HepG2 (cell line): ENCODE measurements around the gene VPS13D. TPM values are rescaled to one million over a fixed set of nuclear protein-coding genes. Genes with fewer than 3 reads are reported as not detected.
A peak's percentile ranks its signal among the peaks of the same experiment; 100 is the strongest.

Experiments
- AHR ChIP-seq: IDR thresholded peaks from 2 replicates; pipeline ENCODE4 v1.6.1; 2018; ENCODE audit warnings: missing genetic modification reagents, missing compliant biosample characterization
- CHD4 ChIP-seq: fragments of 200-600 bp; sonication (generic); IDR thresholded peaks from 2 replicates; pipeline ENCODE4 v1.7.0; 2017; ENCODE audit warnings: mild to moderate bottlenecking, low read length, borderline replicate concordance
- FOXA1 ChIP-seq, 2 experiments: fragments of 450-650 bp in 1 of 2; sonication (generic) in 1 of 2; formaldehyde crosslinking in 1 of 2; IDR thresholded peaks; 2 replicates each; pipeline versions ENCODE4 v1.4.0 to v1.6.1; 2016 to 2020; ENCODE audit warnings: missing genetic modification reagents in 1 of 2
- FOXO1 ChIP-seq: sonication (generic); formaldehyde crosslinking; IDR thresholded peaks from 2 replicates; pipeline ENCODE4 v1.4.0; 2020; ENCODE audit warnings: missing genetic modification reagents
- HOXD1 ChIP-seq: sonication (generic); formaldehyde crosslinking; IDR thresholded peaks from 2 replicates; pipeline ENCODE4 v1.5.0; 2020; ENCODE audit warnings: missing genetic modification reagents
- RARG ChIP-seq: sonication (generic); formaldehyde crosslinking; IDR thresholded peaks from 2 replicates; pipeline ENCODE4 v1.4.0; 2020; ENCODE audit warnings: low read depth, mild to moderate bottlenecking, missing genetic modification reagents
- SNRNP70 ChIP-seq: fragments of 200-400 bp; formaldehyde crosslinking; IDR thresholded peaks from 2 replicates; pipeline ENCODE4 v1.6.1; 2017; ENCODE audit warnings: mild to moderate bottlenecking, low read depth, low read length, moderate library complexity
- SRSF1 ChIP-seq: fragments of 200-400 bp; formaldehyde crosslinking; optimal IDR thresholded peaks from 2 replicates; pipeline ENCODE3; 2017; ENCODE audit warnings: mild to moderate bottlenecking, low read depth, low read length, moderate library complexity
- ZNF180 ChIP-seq: sonication (generic); formaldehyde crosslinking; IDR thresholded peaks from 2 replicates; pipeline ENCODE4 v1.4.0; 2020; ENCODE audit warnings: low read depth, missing genetic modification reagents, borderline replicate concordance
- ZNF572 ChIP-seq: sonication (generic); formaldehyde crosslinking; IDR thresholded peaks from 2 replicates; pipeline ENCODE4 v1.5.1; 2020; ENCODE audit warnings: mild to moderate bottlenecking, missing genetic modification reagents
- ZNF674 ChIP-seq: sonication (generic); formaldehyde crosslinking; IDR thresholded peaks from 2 replicates; pipeline ENCODE4 v1.5.0; 2020; ENCODE audit warnings: low read depth, mild to moderate bottlenecking, missing genetic modification reagents
- ZNF766 ChIP-seq: sonication (generic); formaldehyde crosslinking; IDR thresholded peaks from 2 replicates; pipeline ENCODE4 v1.5.0; 2020; ENCODE audit warnings: missing genetic modification reagents, borderline replicate concordance
- polyA plus RNA-seq, 8 experiments: library from polyadenylated mRNA; depleted of rRNA in 3 of 8; stranded (reverse) in 7 of 8; unstranded in 1 of 8; fragments of >200 nt; fragmentation: Illumina TruSeq in 4 of 8; extraction: Trizol in 4 of 8; gene quantifications; 2 replicates each; pipeline versions ENCODE4 v1.2.1 to v1.2.3, GENCODE V29; 2011 to 2016; ENCODE audit warnings: low read depth in 4 of 8, missing spikeins in 1 of 8, mixed read lengths in 1 of 8; ENCODE audit not compliant: insufficient read depth in 1 of 8
- total RNA-seq, 5 experiments: library from RNA; depleted of rRNA; stranded (reverse); fragments of >200 nt; fragmentation: Illumina TruSeq; extraction: Trizol; gene quantifications; 2 replicates each; pipeline ENCODE4 v1.2.3, GENCODE V29; 2016; ENCODE audit warnings: low read depth in 1 of 5
- TF ChIP-seq, protein P1 (sequence below): sonication (generic); formaldehyde crosslinking; IDR thresholded peaks from 2 replicates; pipeline ENCODE4 v1.4.0; 2020; ENCODE audit warnings: mild to moderate bottlenecking, missing genetic modification reagents
- TF ChIP-seq, protein P2 (sequence below): sonication (generic); formaldehyde crosslinking; IDR thresholded peaks from 2 replicates; pipeline ENCODE4 v1.5.0; 2020; ENCODE audit warnings: missing genetic modification reagents
- TF ChIP-seq, protein P3 (sequence below): sonication (generic); formaldehyde crosslinking; IDR thresholded peaks from 2 replicates; pipeline ENCODE4 v1.4.0; 2020; ENCODE audit warnings: missing genetic modification reagents, mild to moderate bottlenecking, borderline replicate concordance
- TF ChIP-seq, protein P4 (sequence below): IDR thresholded peaks from 2 replicates; pipeline ENCODE4 v1.6.1; 2016; ENCODE audit warnings: low read depth, borderline replicate concordance
- TF ChIP-seq, protein P5 (sequence below), 2 experiments: sonication (generic) in 1 of 2; formaldehyde crosslinking in 1 of 2; IDR thresholded peaks; 2 replicates each; pipeline versions ENCODE4 v1.4.0 to v1.6.1; 2016 to 2020; ENCODE audit warnings: borderline replicate concordance in 1 of 2, low read depth in 1 of 2, mild to moderate bottlenecking in 1 of 2, missing genetic modification reagents in 1 of 2

The VPS13D gene
- total and polyA plus RNA-seq, 2 of the 13 experiments (the other 11 are each of a cell fraction or from before 2014, with no cell fraction given): 8.6 to 13.9 TPM

DNA sequence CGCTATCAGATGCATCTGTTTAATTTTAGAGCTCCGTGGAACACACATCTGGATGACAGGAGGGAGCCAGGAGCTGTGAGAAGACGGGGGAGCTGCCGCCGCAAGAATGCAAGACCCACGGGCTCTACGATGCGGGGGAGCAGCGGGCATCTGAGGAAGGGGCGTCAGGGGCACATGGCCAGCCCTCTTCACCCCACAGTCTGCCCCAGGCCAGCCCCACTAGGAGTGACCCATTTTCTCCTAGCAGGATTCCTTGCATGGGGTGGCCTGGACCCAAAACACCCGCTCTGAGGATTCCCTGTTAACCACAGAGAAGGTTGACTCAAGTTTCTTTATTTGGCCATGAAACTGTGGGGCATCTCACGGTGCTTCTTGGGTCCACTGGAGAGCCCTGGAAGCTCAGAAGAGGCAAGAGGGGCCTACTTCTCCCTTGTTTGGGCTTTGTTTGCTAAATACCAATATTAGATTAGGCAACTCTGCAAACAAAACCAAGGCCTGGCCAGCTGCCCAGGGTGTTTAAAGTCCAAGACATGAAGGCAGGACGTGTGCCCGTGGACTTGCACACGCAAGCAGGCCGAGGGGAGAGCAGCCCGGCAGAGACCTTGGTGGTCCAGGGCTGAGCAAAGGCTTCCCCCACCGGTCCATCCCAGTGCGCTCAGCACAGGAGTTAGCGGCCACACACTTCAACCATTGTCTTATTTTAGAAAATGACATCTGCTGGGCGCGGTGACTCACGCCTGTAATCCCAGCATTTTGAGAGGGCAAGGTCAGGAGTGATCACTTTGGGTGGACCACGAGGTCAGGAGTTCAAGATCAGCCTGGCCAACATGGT, 298.4 kb downstream of the VPS13D start (continued):
- TF ChIP-seq SRSF1: no peak
- TF ChIP-seq FOXO1 (CRISPR knock-in tag): peak; percentile 94
- TF ChIP-seq, protein P1, sequence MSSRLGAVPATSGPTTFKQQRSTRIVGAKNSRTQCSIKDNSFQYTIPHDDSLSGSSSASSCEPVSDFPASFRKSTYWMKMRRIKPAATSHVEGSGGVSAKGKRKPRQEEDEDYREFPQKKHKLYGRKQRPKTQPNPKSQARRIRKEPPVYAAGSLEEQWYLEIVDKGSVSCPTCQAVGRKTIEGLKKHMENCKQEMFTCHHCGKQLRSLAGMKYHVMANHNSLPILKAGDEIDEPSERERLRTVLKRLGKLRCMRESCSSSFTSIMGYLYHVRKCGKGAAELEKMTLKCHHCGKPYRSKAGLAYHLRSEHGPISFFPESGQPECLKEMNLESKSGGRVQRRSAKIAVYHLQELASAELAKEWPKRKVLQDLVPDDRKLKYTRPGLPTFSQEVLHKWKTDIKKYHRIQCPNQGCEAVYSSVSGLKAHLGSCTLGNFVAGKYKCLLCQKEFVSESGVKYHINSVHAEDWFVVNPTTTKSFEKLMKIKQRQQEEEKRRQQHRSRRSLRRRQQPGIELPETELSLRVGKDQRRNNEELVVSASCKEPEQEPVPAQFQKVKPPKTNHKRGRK (CRISPR knock-in tag): no peak
- TF ChIP-seq HOXD1 (CRISPR knock-in tag): peak; percentile 86
- TF ChIP-seq, protein P2, sequence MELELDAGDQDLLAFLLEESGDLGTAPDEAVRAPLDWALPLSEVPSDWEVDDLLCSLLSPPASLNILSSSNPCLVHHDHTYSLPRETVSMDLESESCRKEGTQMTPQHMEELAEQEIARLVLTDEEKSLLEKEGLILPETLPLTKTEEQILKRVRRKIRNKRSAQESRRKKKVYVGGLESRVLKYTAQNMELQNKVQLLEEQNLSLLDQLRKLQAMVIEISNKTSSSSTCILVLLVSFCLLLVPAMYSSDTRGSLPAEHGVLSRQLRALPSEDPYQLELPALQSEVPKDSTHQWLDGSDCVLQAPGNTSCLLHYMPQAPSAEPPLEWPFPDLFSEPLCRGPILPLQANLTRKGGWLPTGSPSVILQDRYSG (CRISPR knock-in tag): no peak
- TF ChIP-seq, protein P3, sequence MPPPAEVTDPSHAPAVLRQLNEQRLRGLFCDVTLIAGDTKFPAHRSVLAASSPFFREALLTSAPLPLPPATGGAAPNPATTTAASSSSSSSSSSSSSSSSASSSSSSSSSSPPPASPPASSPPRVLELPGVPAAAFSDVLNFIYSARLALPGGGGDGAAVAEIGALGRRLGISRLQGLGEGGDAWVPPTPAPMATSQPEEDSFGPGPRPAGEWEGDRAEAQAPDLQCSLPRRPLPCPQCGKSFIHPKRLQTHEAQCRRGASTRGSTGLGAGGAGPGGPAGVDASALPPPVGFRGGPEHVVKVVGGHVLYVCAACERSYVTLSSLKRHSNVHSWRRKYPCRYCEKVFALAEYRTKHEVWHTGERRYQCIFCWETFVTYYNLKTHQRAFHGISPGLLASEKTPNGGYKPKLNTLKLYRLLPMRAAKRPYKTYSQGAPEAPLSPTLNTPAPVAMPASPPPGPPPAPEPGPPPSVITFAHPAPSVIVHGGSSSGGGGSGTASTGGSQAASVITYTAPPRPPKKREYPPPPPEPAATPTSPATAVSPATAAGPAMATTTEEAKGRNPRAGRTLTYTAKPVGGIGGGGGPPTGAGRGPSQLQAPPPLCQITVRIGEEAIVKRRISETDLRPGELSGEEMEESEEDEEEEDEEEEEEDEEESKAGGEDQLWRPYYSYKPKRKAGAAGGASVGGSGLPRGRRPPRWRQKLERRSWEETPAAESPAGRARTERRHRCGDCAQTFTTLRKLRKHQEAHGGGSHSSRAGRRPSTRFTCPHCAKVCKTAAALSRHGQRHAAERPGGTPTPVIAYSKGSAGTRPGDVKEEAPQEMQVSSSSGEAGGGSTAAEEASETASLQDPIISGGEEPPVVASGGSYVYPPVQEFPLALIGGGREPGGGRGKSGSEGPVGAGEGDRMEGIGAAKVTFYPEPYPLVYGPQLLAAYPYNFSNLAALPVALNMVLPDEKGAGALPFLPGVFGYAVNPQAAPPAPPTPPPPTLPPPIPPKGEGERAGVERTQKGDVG (CRISPR knock-in tag): peak; percentile 87; the same call in 1 of the 2 replicates
- peak; percentile 84 for TF ChIP-seq FOXA1 (IDR thresholded peaks at IDR 0.05)
- TF ChIP-seq FOXA1 (CRISPR knock-in tag; IDR thresholded peaks at IDR 0.05): peak; percentile 95
- TF ChIP-seq AHR (CRISPR knock-in tag): peak; percentile 79; the same call in 1 of the 2 replicates
- TF ChIP-seq, protein P4, sequence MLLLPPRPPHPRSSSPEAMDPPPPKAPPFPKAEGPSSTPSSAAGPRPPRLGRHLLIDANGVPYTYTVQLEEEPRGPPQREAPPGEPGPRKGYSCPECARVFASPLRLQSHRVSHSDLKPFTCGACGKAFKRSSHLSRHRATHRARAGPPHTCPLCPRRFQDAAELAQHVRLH: peak; percentile 96
- no peak for TF ChIP-seq RARG
- no peak for TF ChIP-seq ZNF766
- peak; percentile 12; the same call in 1 of the 2 replicates for TF ChIP-seq ZNF572 (CRISPR knock-in tag)
- TF ChIP-seq, protein P5, sequence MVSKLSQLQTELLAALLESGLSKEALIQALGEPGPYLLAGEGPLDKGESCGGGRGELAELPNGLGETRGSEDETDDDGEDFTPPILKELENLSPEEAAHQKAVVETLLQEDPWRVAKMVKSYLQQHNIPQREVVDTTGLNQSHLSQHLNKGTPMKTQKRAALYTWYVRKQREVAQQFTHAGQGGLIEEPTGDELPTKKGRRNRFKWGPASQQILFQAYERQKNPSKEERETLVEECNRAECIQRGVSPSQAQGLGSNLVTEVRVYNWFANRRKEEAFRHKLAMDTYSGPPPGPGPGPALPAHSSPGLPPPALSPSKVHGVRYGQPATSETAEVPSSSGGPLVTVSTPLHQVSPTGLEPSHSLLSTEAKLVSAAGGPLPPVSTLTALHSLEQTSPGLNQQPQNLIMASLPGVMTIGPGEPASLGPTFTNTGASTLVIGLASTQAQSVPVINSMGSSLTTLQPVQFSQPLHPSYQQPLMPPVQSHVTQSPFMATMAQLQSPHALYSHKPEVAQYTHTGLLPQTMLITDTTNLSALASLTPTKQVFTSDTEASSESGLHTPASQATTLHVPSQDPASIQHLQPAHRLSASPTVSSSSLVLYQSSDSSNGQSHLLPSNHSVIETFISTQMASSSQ (IDR thresholded peaks at IDR 0.05; ENCODE audit: low read depth): peak; percentile 67
- TF ChIP-seq, protein P5 (CRISPR knock-in tag; IDR thresholded peaks at IDR 0.05; ENCODE audit: borderline replicate concordance): peak; percentile 89; the same call in 1 of the 2 replicates
- 0 out of 2 replicates have a peak, but pooled peaks have one; percentile 17 for TF ChIP-seq CHD4
- TF ChIP-seq SNRNP70: no peak
- no peak for TF ChIP-seq ZNF180 (CRISPR knock-in tag)
- TF ChIP-seq ZNF674 (CRISPR knock-in tag): no peak
